Smooth muscle cell (in vitro differentiated cells): ENCODE data around the gene NOTCH4. TPM values are rescaled to one million over a fixed set of nuclear protein-coding genes. Genes with fewer than 3 reads are reported as not detected.
"Not testable (repeated sequence)": the region's sequence is repeated elsewhere in the genome, so short reads cannot be mapped to it uniquely, and the experiment has no call there.

Experiments
- DNase-seq: peaks from one replicate; lab custom pipeline; 2025; ENCODE audit not compliant: unreplicated experiment; lab: John Stamatoyannopoulos, UW
- H2AFZ ChIP-seq: fragments of 200-600 bp; sonication (generic); 2 replicates; pipeline ENCODE4 v1.6.0; 2016; ENCODE audit warnings: antibody characterized with exemption, low read depth, mild to moderate bottlenecking
- H3F3A ChIP-seq: fragments of 200-600 bp; sonication (generic); 2 replicates; pipeline ENCODE4 v1.6.0; 2017; ENCODE audit warnings: antibody characterized with exemption, low read depth
- H3K27ac ChIP-seq: fragments of 200-600 bp; sonication (generic); 2 replicates; pipeline ENCODE4 v1.5.1; 2016; ENCODE audit warnings: low read depth, mild to moderate bottlenecking
- H3K27me3 ChIP-seq: fragments of 200-600 bp; sonication (generic); 2 replicates; pipeline ENCODE4 v1.6.1; 2016; ENCODE audit warnings: low read depth, mild to moderate bottlenecking
- H3K36me3 ChIP-seq: fragments of 200-600 bp; sonication (generic); 2 replicates; pipeline ENCODE4 v1.5.1; 2016; ENCODE audit warnings: low read depth
- H3K4me1 ChIP-seq: fragments of 200-600 bp; sonication (generic); 2 replicates; pipeline ENCODE4 v1.5.1; 2016; ENCODE audit warnings: low read depth
- H3K4me2 ChIP-seq: fragments of 200-600 bp; sonication (generic); 2 replicates; pipeline ENCODE4 v1.6.0; 2016; ENCODE audit warnings: mild to moderate bottlenecking
- H3K4me3 ChIP-seq: fragments of 200-600 bp; sonication (generic); 2 replicates; pipeline ENCODE4 v1.5.1; 2016; ENCODE audit warnings: mild to moderate bottlenecking
- H3K79me2 ChIP-seq: fragments of 200-600 bp; sonication (generic); 2 replicates; pipeline ENCODE4 v1.6.0; 2016; ENCODE audit warnings: low read depth, mild to moderate bottlenecking
- H3K9ac ChIP-seq: fragments of 200-600 bp; sonication (generic); 2 replicates; pipeline ENCODE4 v1.6.0; 2016; ENCODE audit warnings: low read depth
- H3K9me3 ChIP-seq: fragments of 200-600 bp; sonication (generic); replicated peaks from 2 replicates; pipeline ENCODE4 v1.5.1; 2016; ENCODE audit warnings: low read depth
- H4K20me1 ChIP-seq: fragments of 200-600 bp; sonication (generic); 2 replicates; pipeline ENCODE4 v1.6.0; 2016; ENCODE audit warnings: low read depth
- CTCF ChIP-seq: fragments of 200-600 bp; sonication (generic); IDR thresholded peaks from 2 replicates; pipeline ENCODE4 v1.5.1; 2017; ENCODE audit warnings: borderline replicate concordance, mild to moderate bottlenecking, antibody characterized with exemption; ENCODE audit not compliant: insufficient read depth, poor library complexity, severe bottlenecking
- WGBS: methylation state at CpG from one replicate; pipeline ENCODE4 v1.1.7; 2016; ENCODE audit warnings: low lambda C conversion rate; 5-methylcytosine and 5-hydroxymethylcytosine counted together
- polyA plus RNA-seq: library from polyadenylated mRNA; unstranded; fragments of >200 nt; fragmentation: Nextera tagmentation; extraction: Ambion mirVana; gene quantifications from 2 replicates; pipeline ENCODE4 v1.2.1, GENCODE V29; 2016
- total RNA-seq: library from RNA; depleted of rRNA; stranded (reverse); fragments of >200 nt; gene quantifications from 2 replicates; pipeline ENCODE4 v1.2.3, GENCODE V29; 2014

Gene NOTCH4
- total and polyA plus RNA-seq, 2 experiments from 2014 or later = 0.54 to 1.6 TPM

- DNase-seq = no peak
- no peak for TF ChIP-seq CTCF
- Histone ChIP-seq H3K9ac (peak overlapping the region; percentile 92), H3K9me3 (no peaks in the 10 kb centered on the region), H3K27me3 (no peaks in the 10 kb centered on the region), H3K4me1 (peaks cover 40% of the 10 kb centered on the region), H3K79me2 (peaks cover 17% of the 10 kb centered on the region), H4K20me1 (no peaks in the 10 kb centered on the region), H2AFZ (no peak overlapping the region), H3K36me3 (no peaks in the 10 kb centered on the region), H3K4me2 (peak overlapping the region; percentile 96), H3K4me3 (peak overlapping the region; percentile 86), H3K27ac (peak overlapping the region; percentile 96), H3F3A (peaks cover 32% of the 10 kb centered on the region)
- WGBS = 10% methylated on average over 5 of the region's 23 CpGs
These were observed 34.2 kb downstream of the NOTCH4 start for GRCh38 chr6:32189742-32190053.

GRCh38 chr6:32189069-32189741 lies 34.7 kb downstream of the NOTCH4 start:
- Histone ChIP-seq H3F3A (peaks cover 27% of the 10 kb centered on the region), H3K79me2 (peaks cover 17% of the 10 kb centered on the region), H4K20me1 (no peaks in the 10 kb centered on the region), H3K4me2 (peak overlapping the region; percentile 96), H3K27me3 (no peaks in the 10 kb centered on the region), H3K9ac (peak overlapping the region; percentile 92), H2AFZ (no peak overlapping the region), H3K9me3 (no peaks in the 10 kb centered on the region), H3K27ac (peak overlapping the region; percentile 96), H3K4me1 (peaks cover 38% of the 10 kb centered on the region), H3K36me3 (no peaks in the 10 kb centered on the region), H3K4me3 (peak overlapping the region; percentile 86)
- 15% methylated on average over 9 of the region's 10 CpGs for WGBS
- DNase-seq = no peak
- no peak for TF ChIP-seq CTCF

- H3K36me3 ChIP-seq = no peaks in the 10 kb centered on the region
- H3K27me3 ChIP-seq = no peaks in the 10 kb centered on the region
- H3K4me3 ChIP-seq = peak overlapping the region; percentile 86
- no peak overlapping the region for H2AFZ ChIP-seq
- no peaks in the 10 kb centered on the region for H3K9me3 ChIP-seq
- 29% methylated on average over 12 of the region's 13 CpGs for WGBS
- peaks cover 38% of the 10 kb centered on the region for H3K4me1 ChIP-seq
- H3K4me2 ChIP-seq = peak overlapping the region; percentile 96
- DNase-seq = no peak
- no peak for TF ChIP-seq CTCF
- peak overlapping the region; percentile 96 for H3K27ac ChIP-seq
- peak overlapping the region; percentile 92 for H3K9ac ChIP-seq
- no peaks in the 10 kb centered on the region for H4K20me1 ChIP-seq
- peaks cover 17% of the 10 kb centered on the region for H3K79me2 ChIP-seq
- H3F3A ChIP-seq = peaks cover 20% of the 10 kb centered on the region
These were observed 35.3 kb downstream of the NOTCH4 start for GRCh38 chr6:32188381-32189068.

- 90% methylated on average over 18 of the region's 18 CpGs for WGBS
- Histone ChIP-seq H3F3A (peaks cover 19% of the 10 kb centered on the region), H3K79me2 (peaks cover 17% of the 10 kb centered on the region), H3K4me2 (peak overlapping the region; percentile 96), H3K4me1 (peaks cover 37% of the 10 kb centered on the region), H3K9ac (peak overlapping the region; percentile 92), H3K4me3 (peak overlapping the region; percentile 86), H3K27ac (peak overlapping the region; percentile 96)
- H3K36me3 ChIP-seq, H3K27me3 ChIP-seq, H2AFZ ChIP-seq, H3K9me3 ChIP-seq, H4K20me1 ChIP-seq, DNase-seq: not testable (repeated sequence)
These were observed 36.0 kb downstream of the NOTCH4 start for GRCh38 chr6:32187725-32188380.
